DND-41 (cell line): ENCODE data around the gene PCDHB6.
"Not testable (repeated sequence)": the region's sequence is repeated elsewhere in the genome, so short reads cannot be mapped to it uniquely, and the experiment has no call there.

Experiments
- ATAC-seq: fragments of 200-7000 bp; cut with Tn5 transposase; 3 replicates; pipeline ENCODE4 v1.9.1; 2021; ENCODE audit warnings: low read depth; ENCODE audit not compliant: insufficient read depth
- DNase-seq: peaks from one replicate; pipeline ENCODE4 v3.0.0-alpha.2; 2020
- H2AFZ ChIP-seq: 2 replicates; pipeline ENCODE4 v1.6.0; 2012; ENCODE audit warnings: low read depth, low read length
- H3K27ac ChIP-seq: 2 replicates; pipeline ENCODE4 v1.5.1; 2012; ENCODE audit warnings: low read length, inconsistent platforms
- H3K27me3 ChIP-seq: fragments of 200-600 bp; sonication (generic); 2 replicates; pipeline ENCODE4 v1.6.0; 2012; ENCODE audit warnings: low read length, mild to moderate bottlenecking, inconsistent platforms; ENCODE audit not compliant: insufficient read depth, poor library complexity
- H3K36me3 ChIP-seq: 2 replicates; pipeline ENCODE4 v1.5.1; 2012; ENCODE audit warnings: low read length, inconsistent platforms; ENCODE audit not compliant: insufficient read depth
- H3K4me1 ChIP-seq: 2 replicates; pipeline ENCODE4 v1.5.1; 2012; ENCODE audit warnings: mild to moderate bottlenecking, low read length; ENCODE audit not compliant: insufficient read depth
- H3K4me2 ChIP-seq: 2 replicates; pipeline ENCODE4 v1.6.0; 2012; ENCODE audit warnings: mild to moderate bottlenecking, moderate library complexity, low read length, inconsistent platforms; ENCODE audit not compliant: insufficient read depth
- H3K4me3 ChIP-seq, 2 experiments: fragments of 200-600 bp in 1 of 2; shearing (Covaris generic) in 1 of 2; 2 replicates each; pipeline ENCODE4 v1.5.1; 2012 to 2016; ENCODE audit warnings: inconsistent platforms in 2 of 2, low read length in 2 of 2, mild to moderate bottlenecking in 2 of 2, low read depth in 1 of 2, moderate library complexity in 1 of 2
- H3K79me2 ChIP-seq: 2 replicates; pipeline ENCODE4 v1.6.0; 2012; ENCODE audit warnings: low read length, inconsistent platforms; ENCODE audit not compliant: insufficient read depth
- H3K9ac ChIP-seq: 2 replicates; pipeline ENCODE4 v1.6.0; 2012; ENCODE audit warnings: low read depth, mild to moderate bottlenecking, inconsistent platforms, low read length, moderate library complexity
- H3K9me3 ChIP-seq: 2 replicates; pipeline ENCODE4 v1.5.1; 2012; ENCODE audit warnings: low read length, moderate library complexity, mild to moderate bottlenecking, inconsistent platforms; ENCODE audit not compliant: insufficient read depth, severe bottlenecking
- H4K20me1 ChIP-seq: 2 replicates; pipeline ENCODE4 v1.6.0; 2012; ENCODE audit warnings: low read length; ENCODE audit not compliant: insufficient read depth
- CTCF ChIP-seq: IDR thresholded peaks from 2 replicates; pipeline ENCODE4 v1.5.1; 2012; ENCODE audit warnings: borderline replicate concordance, low read length, moderate library complexity, mild to moderate bottlenecking; ENCODE audit not compliant: poor library complexity, severe bottlenecking; ENCODE audit errors: extremely low read depth
- EZH2 ChIP-seq: IDR thresholded peaks from 3 replicates; pipeline ENCODE4 v1.6.1; 2012; ENCODE audit warnings: borderline replicate concordance, low read depth, mild to moderate bottlenecking, moderate library complexity, low read length, inconsistent platforms; ENCODE audit not compliant: severe bottlenecking

PCDHB6 gene

GRCh38 chr5:141150224-141150992 is 551 bp downstream of the PCDHB6 start:
- no peak overlapping the region for H3K9ac ChIP-seq
- H3K27ac ChIP-seq, result no peak overlapping the region
- H3K9me3 ChIP-seq, result no peaks in the 10 kb centered on the region
- no peak overlapping the region for H3K4me3 ChIP-seq
- H3K4me1 ChIP-seq, result no peaks in the 10 kb centered on the region
- no peak for ATAC-seq
- no peaks in the 10 kb centered on the region for H3K36me3 ChIP-seq
- TF ChIP-seq EZH2, result no peak
- no peak for TF ChIP-seq CTCF
- H3K27me3 ChIP-seq, result no peaks in the 10 kb centered on the region
- no peaks in the 10 kb centered on the region for H4K20me1 ChIP-seq
- no peak overlapping the region for H2AFZ ChIP-seq
- no peak for DNase-seq
- H3K4me2 ChIP-seq, result no peak overlapping the region
- H3K79me2 ChIP-seq, result no peaks in the 10 kb centered on the region

- no peaks in the 10 kb centered on the region for H3K36me3 ChIP-seq
- H3K4me1 ChIP-seq, result no peaks in the 10 kb centered on the region
- TF ChIP-seq EZH2 (no peak), CTCF (no peak)
- no peak overlapping the region for H2AFZ ChIP-seq
- no peak overlapping the region for H3K4me2 ChIP-seq
- H3K9ac ChIP-seq, result no peak overlapping the region
- no peaks in the 10 kb centered on the region for H3K9me3 ChIP-seq
- DNase-seq (no peak), ATAC-seq (no peak)
- H4K20me1 ChIP-seq, result no peaks in the 10 kb centered on the region
- H3K4me3 ChIP-seq, result no peak overlapping the region
- no peak overlapping the region for H3K27ac ChIP-seq
- no peaks in the 10 kb centered on the region for H3K27me3 ChIP-seq
- H3K79me2 ChIP-seq, result no peaks in the 10 kb centered on the region
These were observed 1.1 kb downstream of the PCDHB6 start for GRCh38 chr5:141150993-141151325.

- not testable (repeated sequence) for H3K27ac ChIP-seq, H3K36me3 ChIP-seq, H3K4me3 ChIP-seq, ATAC-seq, DNase-seq, H3K9ac ChIP-seq, H3K4me2 ChIP-seq, H3K9me3 ChIP-seq, H3K4me1 ChIP-seq, H4K20me1 ChIP-seq, H2AFZ ChIP-seq, H3K79me2 ChIP-seq, H3K27me3 ChIP-seq
These were observed 1.8 kb downstream of the PCDHB6 start for GRCh38 chr5:141151632-141152031.

- not testable (repeated sequence) for H3K36me3 ChIP-seq
These were observed 2.2 kb downstream of the PCDHB6 start for GRCh38 chr5:141152096-141152495.

More at GRCh38 chr5:141152096-141152495, 2.2 kb downstream of the PCDHB6 start:
- not testable (repeated sequence) for H3K79me2 ChIP-seq, ATAC-seq, H2AFZ ChIP-seq, H3K9ac ChIP-seq, H3K4me2 ChIP-seq, H3K27me3 ChIP-seq, H4K20me1 ChIP-seq, DNase-seq, H3K9me3 ChIP-seq, H3K4me3 ChIP-seq, H3K4me1 ChIP-seq, H3K27ac ChIP-seq
